Gastroesophageal sphincter (tissue), 3 donors: ENCODE results near the gene C20orf202.

Experiments used
- CTCF ChIP-seq, 4 experiments: fragments of 200-600 bp in 2 of 4; fragments of 450-650 bp in 2 of 4; sonication (generic) in 1 of 4; IDR thresholded peaks; one replicate each; pipeline ENCODE4 v1.5.1; 2017 to 2019; ENCODE audit warnings: antibody characterized with exemption in 4 of 4, mild to moderate bottlenecking in 2 of 4, moderate library complexity in 2 of 4
- EP300 ChIP-seq: sonication (generic); formaldehyde crosslinking; IDR thresholded peaks from one replicate; pipeline ENCODE4 v1.6.1; 2017; ENCODE audit warnings: antibody characterized with exemption, mild to moderate bottlenecking
- POLR2A ChIP-seq, 2 donors: fragments of 450-650 bp; IDR thresholded peaks; one replicate each; pipeline ENCODE4 v1.6.1; 2017; ENCODE audit warnings: antibody characterized with exemption in 2 of 2, mild to moderate bottlenecking in 2 of 2, moderate library complexity in 1 of 2
- POLR2AphosphoS5 ChIP-seq: sonication (generic); formaldehyde crosslinking; IDR thresholded peaks from one replicate; pipeline ENCODE4 v1.6.1; 2017; ENCODE audit warnings: antibody characterized with exemption

DNA sequence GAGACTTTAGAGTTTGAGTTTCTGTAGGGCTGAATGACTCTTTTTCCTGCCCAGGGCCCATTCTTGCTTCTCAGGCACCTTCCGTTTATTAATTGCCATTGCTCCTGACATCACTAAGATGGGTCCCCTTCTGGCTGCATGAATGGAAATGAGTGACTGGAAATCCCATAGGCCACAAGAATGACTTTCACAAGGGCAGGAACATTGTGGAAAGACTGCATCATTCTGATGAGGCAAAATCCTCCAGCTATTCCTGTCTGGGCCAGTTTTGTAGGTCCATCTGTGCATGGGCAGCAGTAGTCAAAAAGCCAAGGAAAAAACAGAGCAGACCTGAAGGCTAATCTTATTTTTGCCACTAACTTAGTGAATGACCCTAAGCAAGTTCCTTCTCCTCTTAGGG is 37.7 kb upstream of the C20orf202 start:
- no peak for TF ChIP-seq CTCF (IDR thresholded peaks at IDR 0.05)
- TF ChIP-seq POLR2AphosphoS5, result no peak
- TF ChIP-seq POLR2A (IDR thresholded peaks at IDR 0.05), result no peak
- no peak for TF ChIP-seq EP300
